Prostate gland (tissue), 2 donors: ENCODE data around the gene GRIK2. TPM values are rescaled to one million over a fixed set of nuclear protein-coding genes. Genes with fewer than 3 reads are reported as not detected.

Source experiments
- DNase-seq: peaks from one replicate; pipeline ENCODE4 v3.0.0-alpha.2; 2019; ENCODE audit warnings: low spot score
- H3K27ac ChIP-seq, 2 donors: fragments of 200-600 bp; sonication (generic); 2 replicates each; pipeline ENCODE4 v1.5.1; 2017 to 2019
- H3K27me3 ChIP-seq: fragments of 200-600 bp; sonication (generic); replicated peaks from 2 replicates; pipeline ENCODE4 v1.5.1; 2019; ENCODE audit not compliant: insufficient read depth
- H3K36me3 ChIP-seq, 2 donors: fragments of 200-600 bp; sonication (generic); 1 replicate in 1 of 2; 2 replicates in 1 of 2; pipeline versions ENCODE4 v1.5.1 to v1.8.1; 2017 to 2019
- H3K4me1 ChIP-seq: fragments of 200-600 bp; sonication (generic); replicated peaks from 2 replicates; pipeline ENCODE4 v1.5.1; 2019
- H3K4me3 ChIP-seq, 2 donors: fragments of 200-600 bp; sonication (generic); 2 replicates each; pipeline ENCODE4 v1.5.1; 2017 to 2019
- H3K9me3 ChIP-seq: fragments of 200-600 bp; sonication (generic); 2 replicates; pipeline ENCODE4 v1.5.1; 2017
- CTCF ChIP-seq, 4 experiments: fragments of 200-600 bp in 2 of 4; fragments of 450-650 bp in 2 of 4; sonication (generic) in 2 of 4; IDR thresholded peaks; 1 replicate in 3 of 4; 2 replicates in 1 of 4; pipeline ENCODE4 v1.5.1; 2016 to 2019; ENCODE audit warnings: antibody characterized with exemption in 4 of 4, mild to moderate bottlenecking in 2 of 4, moderate library complexity in 2 of 4
- POLR2A ChIP-seq: fragments of 450-650 bp; IDR thresholded peaks from one replicate; pipeline ENCODE4 v1.6.1; 2016; ENCODE audit warnings: antibody characterized with exemption, mild to moderate bottlenecking
- POLR2AphosphoS5 ChIP-seq: sonication (generic); formaldehyde crosslinking; IDR thresholded peaks from one replicate; pipeline ENCODE4 v1.6.1; 2017; ENCODE audit warnings: antibody characterized with exemption
- WGBS: methylation state at CpG from one replicate; pipeline ENCODE4 v1.1.5; 2018; 5-methylcytosine and 5-hydroxymethylcytosine counted together
- intact Hi-C: fragments of 100-400 bp; cut with DNase I; formaldehyde crosslinking; loops from one replicate; pipeline ENCODE4 v1.14.2; 2022
- total RNA-seq, 2 donors: library from RNA; depleted of rRNA; stranded (reverse); fragments of >200 nt; gene quantifications; one replicate each; pipeline ENCODE4 v1.1.0, GENCODE V29; 2016

Gene GRIK2
- total RNA-seq, 2 donors from 2014 or later = 2.6 to 15.7 TPM

GRCh38 chr6:101776919-101777350, 383.4 kb downstream of the GRIK2 start:
- TF ChIP-seq POLR2AphosphoS5 = no peak
- no peak for TF ChIP-seq POLR2A
- TF ChIP-seq CTCF (IDR thresholded peaks at IDR 0.05) = no peak
- 95% methylated on average over 7 of the region's 7 CpGs for WGBS
- no peak for DNase-seq
- Histone ChIP-seq H3K9me3 (no peaks in the 10 kb centered on the region), H3K4me1 (no peaks in the 10 kb centered on the region), H3K36me3 (no peaks in the 10 kb centered on the region), H3K27me3 (no peaks in the 10 kb centered on the region), H3K4me3 (no peak overlapping the region), H3K27ac (no peak overlapping the region)
- intact Hi-C loops = no loop called here

DNA sequence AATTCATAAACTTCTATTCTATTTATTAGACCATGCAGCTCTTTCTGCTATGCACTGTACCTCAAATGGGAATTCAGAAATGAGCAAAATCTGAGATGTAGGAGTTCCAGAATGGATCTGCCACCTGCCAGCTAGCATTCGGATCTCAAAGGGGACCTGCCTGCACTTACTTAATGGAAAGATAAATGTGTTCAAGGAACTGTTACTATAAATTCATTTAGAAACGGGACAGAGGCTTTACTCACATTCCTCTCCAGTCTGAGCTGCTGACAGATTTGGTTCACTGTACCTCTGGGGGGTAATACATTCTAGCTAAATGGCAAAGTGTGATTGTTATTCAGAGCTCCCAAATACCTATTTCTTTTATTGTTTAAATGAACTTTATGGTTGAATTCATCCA, 384.1 kb downstream of the GRIK2 start:
- H3K4me3 ChIP-seq = no peak overlapping the region
- no peaks in the 10 kb centered on the region for H3K27me3 ChIP-seq
- TF ChIP-seq CTCF (IDR thresholded peaks at IDR 0.05) = no peak
- TF ChIP-seq POLR2A = no peak
- TF ChIP-seq POLR2AphosphoS5 = no peak
- 35% methylated on average over 2 of the region's 2 CpGs for WGBS
- DNase-seq = no peak
- H3K9me3 ChIP-seq = no peaks in the 10 kb centered on the region
- no peak overlapping the region for H3K27ac ChIP-seq
- intact Hi-C loops = no loop called here
- no peaks in the 10 kb centered on the region for H3K36me3 ChIP-seq
- H3K4me1 ChIP-seq = no peaks in the 10 kb centered on the region

DNA sequence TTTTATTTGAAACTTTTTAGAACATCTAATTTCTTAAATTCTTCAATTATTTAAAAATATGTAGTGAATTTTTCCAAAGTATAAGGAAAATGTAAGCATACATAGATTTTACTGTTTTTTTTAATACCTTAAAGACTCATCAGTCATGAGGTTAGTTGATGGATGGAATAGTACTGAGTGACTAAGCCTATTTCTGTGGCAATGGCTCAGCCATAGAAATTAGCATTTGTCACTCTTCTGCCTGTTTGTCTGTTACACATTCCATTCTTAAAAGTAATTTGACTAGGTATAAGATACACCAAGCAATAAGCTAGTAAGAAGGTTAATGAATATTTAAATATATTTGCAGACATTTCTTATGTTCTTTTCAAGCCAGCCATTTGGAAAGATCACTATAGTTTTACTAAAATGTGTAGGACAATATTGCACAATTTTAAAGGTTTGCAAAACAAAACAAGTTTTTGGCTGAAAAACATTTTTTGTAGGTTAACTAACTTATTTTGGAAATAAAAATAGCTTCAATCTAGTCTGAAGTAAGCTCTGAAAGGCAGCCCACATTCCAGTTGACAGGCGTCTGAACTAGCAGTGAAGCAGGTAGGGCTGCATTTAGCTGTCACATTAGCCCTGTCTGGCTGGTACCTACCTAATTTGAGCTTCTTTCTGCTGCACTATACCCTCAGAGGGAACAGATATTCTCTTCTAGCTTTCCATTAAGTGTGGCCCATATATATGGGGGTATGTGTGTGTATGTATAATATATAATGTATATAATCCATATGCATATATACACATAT, 385.7 kb downstream of the GRIK2 start:
- intact Hi-C loops = no loop called here
- H3K4me3 ChIP-seq = no peak overlapping the region
- H3K36me3 ChIP-seq = no peaks in the 10 kb centered on the region
- no peaks in the 10 kb centered on the region for H3K9me3 ChIP-seq
- DNase-seq = no peak
- no peaks in the 10 kb centered on the region for H3K4me1 ChIP-seq
- H3K27ac ChIP-seq = no peak overlapping the region
- WGBS = 85% methylated on average over 1 of the region's 1 CpG
- TF ChIP-seq POLR2A (no peak), POLR2AphosphoS5 (no peak), CTCF (IDR thresholded peaks at IDR 0.05) (no peak)
- H3K27me3 ChIP-seq = no peaks in the 10 kb centered on the region

DNA sequence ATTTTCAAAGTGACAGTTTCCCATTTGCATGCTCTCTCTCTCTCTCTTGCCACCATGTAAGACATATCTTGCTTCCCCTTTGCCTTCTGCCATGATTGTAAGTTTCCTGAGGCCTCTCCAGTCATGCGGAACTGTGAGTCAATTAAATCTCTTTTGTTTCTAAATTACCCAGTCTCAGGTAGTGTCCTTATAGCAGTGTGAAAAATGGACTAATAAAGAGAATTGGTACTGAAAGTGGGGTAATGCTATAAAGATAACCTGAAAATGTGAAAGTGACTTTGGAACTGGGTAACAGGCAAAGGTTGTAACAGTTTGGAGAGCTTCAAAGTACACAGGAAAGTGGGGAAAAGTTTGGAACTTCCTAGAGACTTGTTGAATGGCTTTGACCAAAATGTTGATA, 389.8 kb downstream of the GRIK2 start:
- H3K9me3 ChIP-seq = no peaks in the 10 kb centered on the region
- intact Hi-C loops = no loop called here
- no peak for DNase-seq
- TF ChIP-seq POLR2A (no peak), POLR2AphosphoS5 (no peak), CTCF (IDR thresholded peaks at IDR 0.05) (no peak)
- H3K27me3 ChIP-seq = no peaks in the 10 kb centered on the region
- no peaks in the 10 kb centered on the region for H3K36me3 ChIP-seq
- H3K4me3 ChIP-seq = no peak overlapping the region
- H3K27ac ChIP-seq = no peak overlapping the region
- H3K4me1 ChIP-seq = no peaks in the 10 kb centered on the region
- WGBS = 88% methylated on average over 1 of the region's 1 CpG

DNA sequence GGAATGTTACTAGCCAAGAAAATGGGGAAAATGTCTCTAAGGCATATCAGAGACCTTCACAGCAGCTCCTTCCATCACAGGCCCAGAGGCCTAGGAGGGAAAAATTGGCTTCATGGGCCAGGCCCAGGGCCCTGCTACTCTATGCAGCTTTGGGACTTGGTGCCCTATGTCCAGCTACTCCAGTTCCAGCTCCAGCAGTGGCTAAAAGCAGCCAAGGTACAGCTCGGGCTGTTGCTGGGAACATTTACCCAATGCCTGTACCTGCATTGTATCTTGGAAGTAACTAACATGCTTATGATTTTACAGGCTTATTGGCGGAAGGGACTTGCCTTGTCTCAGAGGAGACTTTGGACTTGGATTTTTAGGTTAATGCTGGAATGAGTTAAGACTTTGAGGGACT, 390.6 kb downstream of the GRIK2 start:
- TF ChIP-seq CTCF (IDR thresholded peaks at IDR 0.05) (no peak), POLR2A (no peak), POLR2AphosphoS5 (no peak)
- no peaks in the 10 kb centered on the region for H3K36me3 ChIP-seq
- 97% methylated on average over 2 of the region's 2 CpGs for WGBS
- no peak overlapping the region for H3K4me3 ChIP-seq
- no peaks in the 10 kb centered on the region for H3K9me3 ChIP-seq
- no peak for DNase-seq
- no peak overlapping the region for H3K27ac ChIP-seq
- intact Hi-C loops = no loop called here
- no peaks in the 10 kb centered on the region for H3K27me3 ChIP-seq
- no peaks in the 10 kb centered on the region for H3K4me1 ChIP-seq
